CD4-positive, alpha-beta T cell treated with Interleukin-17A for 4 hours (primary cell): ENCODE data around the gene CCNT2.
"Not testable (repeated sequence)": the region's sequence is repeated elsewhere in the genome, so short reads cannot be mapped to it uniquely, and the experiment has no call there.

Source experiments
- DNase-seq: peaks from one replicate; pipeline ENCODE4 v3.0.0-alpha.2; 2020; ENCODE audit warnings: mixed read lengths

The CCNT2 gene

GRCh38 chr2:134918526-134919340 is at the start of gene CCNT2:
TSS of gene CCNT2 (plus strand) at chr2:134918822. CDS start at chr2:134918855, 33 bp downstream.
- DNase-seq: peak; percentile 99

GRCh38 chr2:134869946-134870736 is 48.5 kb upstream of the CCNT2 start:
- no peak for DNase-seq

GRCh38 chr2:134873152-134873551 is 45.5 kb upstream of the CCNT2 start:
- DNase-seq: no peak

- DNase-seq: no peak
These were observed 43.3 kb upstream of the CCNT2 start for GRCh38 chr2:134875309-134875708.

GRCh38 chr2:134882773-134883172 is 35.8 kb upstream of the CCNT2 start:
- no peak for DNase-seq

- no peak for DNase-seq
These were observed 34.9 kb upstream of the CCNT2 start for GRCh38 chr2:134883552-134884293.

- DNase-seq: no peak
These were observed 34.2 kb upstream of the CCNT2 start for GRCh38 chr2:134884435-134884834.

GRCh38 chr2:134892282-134893035 is 26.2 kb upstream of the CCNT2 start:
- DNase-seq: no peak

- no peak for DNase-seq
These were observed 20.7 kb upstream of the CCNT2 start for GRCh38 chr2:134897932-134898331.

- DNase-seq: no peak
These were observed 19.4 kb upstream of the CCNT2 start for GRCh38 chr2:134899204-134899603.

- no peak for DNase-seq
These were observed 18.5 kb upstream of the CCNT2 start for GRCh38 chr2:134900151-134900550.

- not testable (repeated sequence) for DNase-seq
These were observed 14.9 kb upstream of the CCNT2 start for GRCh38 chr2:134903701-134904100.

GRCh38 chr2:134905168-134905567 is 13.5 kb upstream of the CCNT2 start:
- no peak for DNase-seq

- DNase-seq: no peak
These were observed 11.9 kb upstream of the CCNT2 start for GRCh38 chr2:134906726-134907125.

GRCh38 chr2:134907441-134908116 is 11.0 kb upstream of the CCNT2 start:
- not testable (repeated sequence) for DNase-seq

GRCh38 chr2:134910763-134911399 is 7.7 kb upstream of the CCNT2 start:
- no peak for DNase-seq

- DNase-seq: no peak
These were observed 7.2 kb upstream of the CCNT2 start for GRCh38 chr2:134911400-134911785.

GRCh38 chr2:134912361-134912760 is 6.3 kb upstream of the CCNT2 start:
- DNase-seq: no peak

GRCh38 chr2:134917360-134917865 is 1.2 kb upstream of the CCNT2 start:
- DNase-seq: peak; percentile 17

GRCh38 chr2:134917888-134918525 is 615 bp upstream of the CCNT2 start:
- peak; percentile 89 for DNase-seq
